GM19239 (cell line): ENCODE measurements around the gene LRWD1.
"Not testable (repeated sequence)": the region's sequence is repeated elsewhere in the genome, so short reads cannot be mapped to it uniquely, and the experiment has no call there.

Experiments
- DNase-seq: peaks from one replicate; pipeline ENCODE4 v3.0.0; 2011; ENCODE audit warnings: low spot score; ENCODE audit not compliant: insufficient read length
- FAIRE-seq: peaks from 2 replicates; lab custom pipeline; 2011; peaks lifted over from hg19 to GRCh38; lab: Jason Lieb, UNC

LRWD1 gene

DNA sequence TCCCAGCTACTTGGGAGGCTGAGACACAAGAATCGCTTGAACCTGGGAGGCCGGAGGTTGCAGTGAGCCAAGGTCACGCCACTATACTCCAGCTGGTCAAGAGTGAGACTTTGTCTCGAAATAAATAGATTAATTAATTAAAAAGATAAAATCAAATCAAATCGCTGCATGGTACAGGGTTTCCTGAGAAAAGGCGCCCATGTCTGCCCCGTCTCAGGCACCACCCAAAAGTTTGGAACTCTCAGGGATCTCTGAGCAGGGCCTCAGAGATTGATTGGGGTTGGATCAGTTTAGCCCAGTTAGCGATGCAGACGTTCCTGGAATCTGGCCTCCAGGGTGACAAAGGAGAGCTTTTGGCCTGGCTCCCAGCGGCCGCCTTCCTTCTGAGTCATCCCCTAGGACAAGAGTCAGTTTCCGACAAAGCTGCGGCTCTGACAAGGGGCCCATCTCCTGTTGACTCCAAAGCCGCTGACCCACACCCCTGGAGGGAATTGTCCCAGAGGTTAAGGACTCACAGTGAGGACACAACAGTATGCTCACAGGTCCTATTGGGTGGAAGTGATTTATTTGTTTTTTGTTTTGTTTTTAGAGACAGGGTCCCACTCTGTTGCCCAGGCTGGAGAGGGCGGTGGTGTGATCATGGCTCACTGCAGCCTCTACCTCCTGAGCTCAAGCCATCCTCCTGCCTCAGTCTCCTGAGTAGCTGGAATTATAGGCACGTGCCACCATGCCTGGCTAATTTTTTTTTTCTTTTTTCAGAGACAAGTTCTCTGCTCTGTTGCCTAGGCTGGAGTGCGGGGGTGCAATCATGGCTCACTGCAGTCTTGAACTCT is 24.6 kb upstream of the LRWD1 start:
- DNase-seq (no peak), FAIRE-seq (no peak)

DNA sequence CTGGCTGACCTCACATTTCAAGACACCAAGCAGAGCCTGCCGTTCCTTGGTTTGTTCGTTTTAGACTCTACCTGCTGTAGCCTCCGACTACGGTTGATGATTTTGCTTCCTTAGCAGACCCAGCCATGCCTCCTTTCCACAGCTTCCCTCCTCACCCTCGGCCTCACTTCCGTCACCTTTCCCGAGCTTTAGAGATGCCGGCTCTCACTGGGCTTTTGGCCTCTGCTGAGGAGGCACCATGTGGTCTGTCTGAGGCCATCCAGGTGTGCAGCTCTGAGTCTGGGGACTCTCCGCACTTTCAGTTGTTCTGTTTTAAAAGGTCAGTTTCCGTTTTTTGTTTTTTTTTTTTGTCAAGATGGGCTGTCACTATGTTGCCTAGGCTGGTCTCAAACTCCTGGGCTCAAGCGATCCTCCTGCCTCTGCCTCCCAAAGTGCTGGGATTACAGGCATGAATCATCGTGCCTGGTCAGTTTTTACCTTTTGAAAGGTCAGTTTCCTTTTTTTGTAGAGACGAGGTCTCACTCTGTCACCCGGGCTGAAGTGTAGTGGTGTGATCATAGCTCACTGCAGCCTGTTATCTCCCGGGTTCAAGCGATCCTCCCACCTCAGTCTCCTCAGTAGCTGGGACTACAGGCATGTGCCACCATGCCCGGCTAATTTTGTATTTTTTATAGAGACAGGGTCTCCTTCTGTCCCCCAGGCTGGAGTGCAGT is 19.7 kb upstream of the LRWD1 start:
- DNase-seq: no peak
- peak; percentile 96 for FAIRE-seq

DNA sequence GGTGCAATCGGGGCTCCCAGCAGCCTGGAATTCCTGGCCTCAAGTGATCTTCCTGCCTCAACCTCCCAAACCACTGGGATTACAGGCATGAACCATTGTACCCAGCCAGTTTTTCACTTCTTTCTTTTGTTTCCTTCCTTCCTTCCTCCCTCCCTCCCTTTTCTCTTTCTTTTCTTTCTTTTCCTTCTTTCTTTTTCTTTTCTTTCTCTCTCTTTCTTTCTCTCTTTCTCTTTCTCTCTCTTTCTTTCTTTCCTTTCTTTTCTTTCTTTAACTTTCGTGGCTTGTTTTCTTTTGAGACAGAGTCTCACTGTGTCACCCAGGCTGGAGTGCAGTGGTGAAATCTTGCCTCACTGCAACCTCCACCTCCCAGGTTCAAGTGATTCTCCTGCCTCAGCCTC is 19.1 kb upstream of the LRWD1 start:
- FAIRE-seq (no peak), DNase-seq (no peak)

DNA sequence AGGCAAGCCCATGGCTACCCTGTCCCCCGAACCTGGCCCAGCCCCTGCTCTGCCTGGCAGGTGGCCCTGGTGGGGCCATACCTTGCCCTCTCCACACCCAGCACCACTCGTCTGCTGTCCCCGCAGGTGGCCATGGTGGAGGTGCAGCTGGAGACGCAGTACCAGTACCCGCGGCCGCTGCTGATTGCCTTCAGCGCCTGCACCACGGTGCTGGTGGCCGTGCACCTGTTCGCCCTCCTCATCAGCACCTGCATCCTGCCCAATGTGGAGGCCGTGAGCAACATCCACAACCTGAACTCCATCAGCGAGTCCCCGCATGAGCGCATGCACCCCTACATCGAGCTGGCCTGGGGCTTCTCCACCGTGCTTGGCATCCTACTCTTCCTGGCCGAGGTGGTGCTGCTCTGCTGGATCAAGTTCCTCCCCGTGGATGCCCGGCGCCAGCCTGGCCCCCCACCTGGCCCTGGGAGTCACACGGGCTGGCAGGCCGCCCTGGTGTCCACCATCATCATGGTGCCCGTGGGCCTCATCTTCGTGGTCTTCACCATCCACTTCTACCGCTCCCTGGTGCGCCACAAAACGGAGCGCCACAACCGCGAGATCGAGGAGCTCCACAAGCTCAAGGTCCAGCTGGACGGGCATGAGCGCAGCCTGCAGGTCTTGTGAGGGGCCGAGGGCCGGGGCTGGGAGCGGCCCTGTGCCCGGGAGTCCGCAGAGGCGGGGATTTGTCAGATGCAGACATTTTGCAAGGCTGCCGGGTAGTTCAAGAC is 18.2 kb upstream of the LRWD1 start:
- no peak for FAIRE-seq
- DNase-seq: no peak

DNA sequence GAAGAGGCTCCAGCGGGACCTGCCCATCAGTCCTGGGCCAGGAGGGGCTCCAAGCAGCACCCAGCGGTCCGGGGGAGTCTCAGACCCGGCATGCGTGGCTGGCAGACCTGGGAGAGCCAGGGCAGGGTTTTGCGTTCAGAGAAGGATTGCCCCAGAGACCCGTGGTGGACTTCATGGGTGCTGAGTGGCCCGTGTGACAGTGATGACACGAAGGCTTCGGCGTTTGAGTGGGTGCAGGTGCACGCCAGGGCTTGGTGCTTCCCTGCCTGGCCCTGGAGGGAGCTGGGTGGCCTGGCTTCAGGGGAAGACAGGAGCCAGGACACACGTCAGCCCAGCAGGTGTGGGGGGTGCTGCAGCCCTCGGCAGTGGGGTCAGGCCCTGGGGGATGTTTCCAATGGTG is 17.5 kb upstream of the LRWD1 start:
- FAIRE-seq (no peak), DNase-seq (no peak)

DNA sequence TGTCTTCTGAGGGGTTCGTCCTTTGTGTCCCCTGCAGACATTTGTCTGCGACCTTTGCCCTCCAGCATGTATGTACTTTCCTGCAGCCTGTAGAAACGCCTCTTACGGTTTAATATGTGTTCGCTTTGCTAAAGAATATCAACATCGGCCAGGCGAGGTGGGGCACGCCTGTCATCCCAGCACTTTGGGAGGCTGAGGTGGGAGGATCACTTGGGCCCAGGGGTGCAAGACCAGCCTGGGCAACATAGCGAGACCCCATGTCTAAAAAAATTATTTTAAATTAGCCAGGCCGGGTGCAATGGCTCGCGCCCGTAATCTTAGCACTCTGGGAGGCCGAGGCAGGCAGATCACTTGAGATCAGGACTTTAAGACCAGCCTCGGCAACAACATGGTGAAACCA is 15.6 kb upstream of the LRWD1 start:
- DNase-seq (no peak), FAIRE-seq (no peak)

DNA sequence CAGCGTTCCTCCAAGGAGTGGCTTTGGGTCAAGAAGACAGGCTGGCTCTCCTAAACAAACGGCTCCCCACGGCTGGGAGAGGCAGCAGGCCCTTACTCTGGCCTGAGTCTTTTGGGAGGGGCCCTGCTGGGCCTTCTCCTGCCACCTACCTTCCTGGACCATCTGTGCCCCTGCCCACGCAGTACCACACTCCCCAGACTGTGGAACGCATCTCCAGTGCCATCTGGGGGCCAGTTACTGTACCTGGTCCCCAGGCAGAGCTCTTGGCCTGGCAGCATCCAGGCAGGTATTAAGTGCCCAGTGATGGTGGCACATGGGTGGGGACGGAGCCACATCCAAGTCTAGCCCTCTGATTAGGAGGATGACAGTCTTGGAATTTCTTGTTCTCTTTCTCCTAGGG is 14.5 kb upstream of the LRWD1 start:
- DNase-seq: no peak

DNA sequence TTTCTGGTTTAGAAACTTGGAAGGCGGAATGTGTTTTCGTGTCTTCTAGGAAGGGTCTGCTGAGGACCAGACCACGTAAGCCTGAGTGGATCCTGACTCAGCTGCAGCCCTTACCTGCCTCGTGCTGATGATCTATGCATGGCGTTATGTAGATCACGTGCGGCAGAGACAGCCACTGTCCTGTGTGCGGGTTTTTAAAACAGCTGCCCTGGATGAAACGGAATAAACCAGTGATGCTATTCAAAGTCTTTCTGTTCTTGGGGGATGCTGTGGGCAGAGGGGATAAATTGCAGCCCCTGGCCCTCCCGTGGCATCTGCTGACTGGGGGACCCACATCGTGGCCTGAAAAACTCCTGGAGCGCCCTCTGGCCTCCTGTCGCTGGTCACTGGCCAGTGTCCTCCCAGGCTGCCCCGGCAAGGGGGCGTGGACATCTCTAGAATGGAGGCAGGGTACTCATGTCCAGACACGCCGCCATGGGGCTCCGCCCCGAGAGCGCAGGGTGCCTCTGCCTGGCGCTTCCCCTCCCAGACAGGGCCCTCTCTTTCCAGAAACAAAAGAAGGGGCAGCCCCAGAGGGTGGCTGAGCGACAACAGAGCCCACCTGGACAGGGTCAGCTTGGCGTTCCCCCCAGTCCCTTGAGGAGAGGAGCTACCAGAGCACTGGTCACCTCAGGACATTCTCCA is 13.3 kb upstream of the LRWD1 start:
- FAIRE-seq (no peak), DNase-seq (no peak)

More for the DNA sequence above, 14.5 kb upstream of the LRWD1 start:
- FAIRE-seq: no peak

DNA sequence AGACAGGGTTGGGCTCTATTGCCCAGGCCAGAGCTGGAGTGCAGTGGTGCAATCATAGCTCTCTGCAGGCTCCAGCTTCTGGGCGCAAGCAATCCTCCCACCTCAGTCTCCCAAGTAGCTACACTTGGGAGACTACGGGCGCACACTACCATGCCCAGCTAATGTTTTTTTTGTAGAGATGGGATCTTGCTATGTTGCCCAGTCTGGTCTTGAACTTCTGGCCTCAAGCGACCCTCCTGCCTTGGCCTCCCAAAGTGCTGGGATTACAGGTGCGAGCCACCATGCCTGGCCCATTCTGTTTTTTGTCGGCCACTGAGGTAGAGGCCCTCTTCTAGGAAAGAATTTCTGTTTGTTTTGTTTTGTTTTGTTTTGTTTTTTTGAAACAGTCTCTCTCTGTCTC is 12.3 kb upstream of the LRWD1 start:
- FAIRE-seq (no peak), DNase-seq (no peak)

DNA sequence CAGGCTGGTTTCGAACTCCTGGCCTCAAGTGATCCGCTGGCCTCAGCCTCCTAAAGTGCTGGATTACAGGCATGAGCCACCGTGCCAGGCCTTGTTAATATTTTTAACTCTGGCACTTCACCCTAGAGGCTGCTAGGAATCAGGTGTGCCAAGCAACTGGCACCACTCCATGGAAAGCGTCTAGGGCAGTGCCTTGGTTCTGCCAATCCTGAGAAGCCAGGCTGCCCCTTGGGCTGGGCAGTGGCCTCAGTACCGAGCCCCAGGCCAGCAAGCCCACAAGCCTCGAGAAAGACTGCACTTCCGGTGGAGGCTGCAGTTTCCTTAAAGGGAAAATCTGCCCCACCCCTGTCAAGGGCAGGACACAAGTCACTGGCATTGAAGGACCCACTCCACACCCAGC is 11.5 kb upstream of the LRWD1 start:
- FAIRE-seq: no peak

DNA sequence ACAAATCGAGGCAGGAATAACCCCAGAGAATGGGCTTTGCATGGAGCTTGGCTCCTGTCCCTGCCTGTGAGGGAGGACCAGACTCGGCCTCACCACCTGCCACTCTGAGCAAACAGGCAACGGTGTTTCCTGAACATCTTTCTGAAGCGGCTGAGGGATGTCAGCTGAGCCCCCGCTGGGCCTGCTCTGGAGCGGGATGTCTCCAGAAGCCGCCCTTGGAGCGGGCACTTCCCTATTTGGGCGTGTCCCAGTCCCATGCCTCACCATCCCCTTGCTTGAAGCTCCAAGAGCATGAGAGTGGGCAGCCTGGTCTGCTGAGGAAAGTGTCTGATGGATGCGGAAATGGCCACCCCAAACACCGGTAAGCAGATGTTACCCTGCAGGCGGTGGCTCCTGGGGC is 10.3 kb upstream of the LRWD1 start:
- DNase-seq (no peak), FAIRE-seq (no peak)

More for the DNA sequence above, 11.5 kb upstream of the LRWD1 start:
- DNase-seq: no peak

DNA sequence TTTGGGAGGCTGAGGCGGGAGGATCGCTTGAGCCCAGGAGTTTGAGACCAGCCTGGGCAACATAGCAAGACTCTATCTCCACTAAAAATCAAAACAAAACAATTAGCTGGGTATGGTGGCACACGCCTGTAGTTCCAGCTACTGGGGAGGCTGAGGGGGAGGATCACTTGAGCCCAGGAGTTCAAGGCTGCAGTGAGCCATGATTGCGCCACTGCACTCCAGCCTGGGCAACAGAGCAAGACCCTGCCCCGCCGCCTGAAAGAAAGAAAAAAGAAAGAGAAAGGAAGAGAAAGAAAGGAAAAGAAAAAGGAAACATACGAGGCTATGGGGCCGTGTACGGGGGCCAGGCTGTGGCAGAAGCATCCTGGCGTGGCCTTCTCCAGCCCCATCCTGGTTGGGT is 9.9 kb upstream of the LRWD1 start:
- FAIRE-seq, DNase-seq: not testable (repeated sequence)

DNA sequence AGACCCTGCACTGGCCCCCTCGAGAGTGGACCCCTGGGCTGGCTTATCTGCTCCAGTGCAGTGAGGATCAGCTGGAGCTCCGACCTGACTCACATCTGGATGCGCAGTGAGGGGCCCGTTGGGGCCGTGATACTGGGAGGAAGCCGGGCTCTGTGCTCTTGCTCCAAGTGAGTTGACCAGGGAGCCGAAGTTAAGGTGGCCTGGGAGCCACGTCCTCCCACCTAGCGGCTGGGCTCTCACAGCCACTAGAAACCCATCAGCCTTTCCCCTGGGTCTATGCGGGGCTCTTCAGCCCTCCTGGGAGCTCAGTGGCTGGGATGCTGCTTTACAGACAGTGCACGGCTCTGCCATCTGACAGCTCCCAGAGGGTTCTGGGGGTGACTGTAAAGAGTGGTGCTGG is 9.2 kb upstream of the LRWD1 start:
- DNase-seq (no peak), FAIRE-seq (no peak)

DNA sequence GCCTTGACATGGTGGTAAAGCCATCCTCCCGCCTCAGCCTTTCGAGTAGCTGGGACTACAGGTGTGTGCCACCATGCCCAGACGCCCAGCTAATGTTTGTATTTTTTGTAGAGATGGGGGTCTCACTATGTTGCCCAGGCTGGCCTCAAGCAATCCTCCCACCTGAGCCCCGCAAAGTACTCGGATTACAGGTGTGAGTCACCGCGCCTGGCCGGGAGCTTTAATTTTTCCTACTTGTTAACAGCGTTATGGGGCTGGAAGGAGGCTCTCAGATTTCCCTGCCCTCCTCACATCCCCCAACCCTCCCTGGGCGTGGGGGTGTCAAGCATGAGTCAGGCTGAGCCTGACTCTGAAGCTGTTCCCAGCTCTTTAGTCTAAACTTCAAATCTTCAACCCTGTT is 8.5 kb upstream of the LRWD1 start:
- FAIRE-seq (no peak), DNase-seq (no peak)

DNA sequence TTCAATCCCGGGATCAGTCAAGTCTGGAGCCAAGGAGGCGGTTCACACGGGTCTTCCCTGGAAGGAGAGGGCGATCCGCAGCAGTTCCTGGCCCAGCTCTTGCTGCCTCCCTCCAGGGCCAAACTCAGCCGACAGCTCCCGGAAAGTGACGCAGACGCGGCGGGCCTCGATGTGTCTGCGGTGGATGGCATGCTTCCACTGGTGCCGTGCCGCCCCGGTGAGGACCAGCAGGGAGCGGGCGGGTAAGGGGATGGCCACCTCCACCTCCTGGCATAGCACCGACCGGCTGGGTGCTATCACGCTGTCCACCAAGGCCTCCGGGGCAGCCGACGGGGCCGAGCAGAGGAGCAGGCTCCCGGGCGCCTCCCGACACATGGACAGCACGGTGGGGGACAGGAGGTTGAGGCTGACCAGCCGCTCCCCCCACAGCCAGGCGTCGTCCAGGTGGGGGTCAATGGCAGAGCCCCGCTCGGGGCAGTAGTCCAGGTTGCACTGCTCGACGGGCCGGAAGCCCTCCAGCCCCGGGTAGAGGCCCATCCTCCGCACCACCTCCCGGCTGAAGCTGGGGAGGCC is 7.3 kb upstream of the LRWD1 start:
- DNase-seq (no peak), FAIRE-seq (no peak)

DNA sequence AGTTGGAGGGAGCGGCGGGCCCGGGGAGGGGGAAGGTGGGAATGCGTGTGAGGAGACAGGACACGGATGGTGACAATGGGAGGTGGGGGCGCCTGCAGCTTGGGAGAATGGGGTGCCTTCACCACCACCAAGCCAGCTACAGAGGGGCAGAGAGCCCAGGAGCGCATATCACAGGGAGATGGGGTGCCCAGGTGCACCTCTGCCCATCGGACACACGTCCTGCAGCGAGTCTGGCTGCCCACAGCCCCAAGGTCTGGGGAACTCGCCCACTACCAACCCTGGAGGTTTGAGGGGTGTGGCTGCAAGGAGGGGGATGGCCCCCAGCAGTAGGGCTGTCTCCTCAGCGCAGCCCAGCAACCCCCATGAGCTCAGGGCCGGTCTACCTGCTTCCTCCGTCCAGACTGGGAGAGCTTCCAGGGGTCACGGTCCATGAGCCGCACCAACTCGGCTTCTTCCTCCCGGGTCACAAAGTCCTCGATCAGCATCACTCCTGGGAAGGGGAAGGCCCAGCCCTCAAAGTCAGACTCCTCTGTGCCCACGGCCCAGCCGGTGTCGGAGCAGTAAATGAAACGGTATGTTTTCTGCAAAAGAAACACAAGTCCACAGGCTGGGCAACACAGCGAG is 5.5 kb upstream of the LRWD1 start:
- DNase-seq (no peak), FAIRE-seq (no peak)

DNA sequence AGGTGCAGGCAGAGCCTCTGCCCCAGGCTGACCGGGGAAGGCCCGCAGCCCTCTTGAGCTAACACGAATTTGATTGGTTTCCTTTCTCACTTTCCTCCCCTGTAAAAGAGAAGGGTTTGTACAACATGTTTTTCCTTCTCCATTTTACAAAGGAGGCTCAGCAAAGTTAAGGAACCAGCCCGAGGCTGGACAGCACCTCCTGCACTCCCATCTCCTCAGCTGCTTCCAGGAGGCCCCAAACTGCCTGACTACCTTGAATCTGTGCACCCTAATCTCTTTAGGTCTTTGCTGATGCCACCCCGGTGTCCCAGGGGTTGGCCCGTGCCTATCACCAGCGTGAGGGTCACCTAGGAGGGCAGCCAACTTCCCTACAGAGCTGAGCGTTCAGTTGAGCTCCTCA is 4.3 kb upstream of the LRWD1 start:
- no peak for DNase-seq
- no peak for FAIRE-seq

DNA sequence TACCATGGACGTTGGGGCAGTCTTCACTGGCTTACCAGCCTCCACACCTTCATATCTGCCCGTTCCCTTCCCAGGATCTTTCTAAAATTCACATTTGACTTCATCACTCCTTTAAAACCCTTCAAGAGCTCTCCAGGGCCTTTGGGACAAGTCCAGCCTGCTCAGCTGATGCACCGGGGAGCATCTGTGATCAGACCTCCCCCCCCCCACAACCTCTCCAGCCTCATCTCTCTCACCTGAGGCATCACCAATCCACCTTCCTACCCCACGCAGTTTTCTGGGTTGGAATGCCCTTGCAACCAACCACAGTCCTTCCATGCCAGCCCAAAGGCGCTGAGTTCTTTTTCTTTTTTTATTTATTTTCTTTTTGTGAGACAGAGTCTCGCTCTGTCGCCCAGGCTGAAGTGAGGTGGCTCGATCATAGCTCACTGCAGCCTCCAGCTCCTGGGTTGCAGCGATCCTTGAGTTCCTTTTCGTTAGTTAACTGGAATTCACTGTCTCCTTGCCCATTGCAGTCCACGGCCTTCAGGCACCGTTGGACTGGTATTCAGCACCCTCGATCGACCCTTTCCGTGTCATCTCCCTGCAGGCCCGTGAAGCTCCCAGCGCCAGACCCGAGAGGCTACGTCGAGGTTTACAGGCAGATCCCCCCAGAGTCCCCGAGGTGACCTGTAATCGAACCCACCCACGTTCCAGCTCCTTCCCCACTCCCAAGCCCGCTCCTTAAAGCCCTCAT is 775 bp upstream of the LRWD1 start:
- FAIRE-seq (peak; percentile 23), DNase-seq (no peak)

DNA sequence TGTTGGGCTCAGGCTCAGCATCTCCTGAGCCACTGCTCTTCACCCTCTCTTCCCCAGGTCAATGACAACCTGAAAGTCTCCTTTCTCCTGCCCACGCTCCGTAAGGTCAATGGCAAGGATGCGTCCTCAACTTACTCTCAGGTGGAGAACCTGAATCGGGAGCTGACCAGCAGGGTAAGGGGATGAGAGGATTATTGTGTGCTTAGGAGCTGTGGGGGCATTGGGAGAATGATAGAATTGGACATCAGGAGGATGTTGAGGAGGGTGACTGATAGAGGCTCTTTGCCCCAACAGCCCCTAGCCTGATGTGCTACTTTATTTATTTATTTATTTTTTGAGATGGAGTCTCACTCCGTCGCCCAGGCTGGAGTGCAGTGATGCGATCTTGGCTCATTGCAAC is 1.3 kb downstream of the LRWD1 start:
- no peak for DNase-seq
- FAIRE-seq: no peak
